ENCODE results near the gene SAMD13.

DNA sequence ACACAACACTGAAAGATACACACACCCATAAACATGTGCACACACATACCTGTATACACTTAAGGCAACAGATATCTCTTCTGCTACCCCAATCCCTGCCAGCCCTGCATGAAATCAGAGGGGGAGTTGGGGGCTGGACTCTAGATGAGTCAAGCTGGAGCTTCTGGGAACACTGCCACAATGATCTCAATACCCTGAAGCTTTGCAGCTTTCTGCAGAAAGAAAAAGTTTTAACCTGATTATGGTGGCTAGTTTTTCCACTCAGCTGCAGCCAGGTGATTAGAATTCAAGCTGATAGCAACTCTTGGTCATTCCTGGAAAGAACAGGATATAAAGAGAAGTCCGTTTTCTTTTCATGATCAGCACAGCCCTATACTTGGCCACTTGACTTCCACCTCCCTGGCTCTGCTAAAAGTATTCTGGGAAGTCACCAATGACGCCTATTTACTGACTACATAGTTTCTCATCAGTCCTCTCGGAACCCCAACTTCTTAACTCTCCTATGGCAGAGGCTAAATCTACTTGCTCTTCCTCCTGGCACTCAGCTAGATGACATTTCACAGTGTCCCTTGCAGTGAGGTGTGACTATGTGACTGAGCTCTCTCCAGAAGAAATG is 76.1 kb downstream of the SAMD13 start:
- TF ChIP-seq CTCF (IDR thresholded peaks at IDR 0.05; ENCODE audit: low read depth, low read length, poor library complexity, severe bottlenecking) (no peak), EZH2phosphoT487 (IDR thresholded peaks at IDR 0.05; ENCODE audit: borderline replicate concordance, low read length) (no peak)
